Measurements from ENCODE around the gene KHDC4. TPM values are rescaled to one million over a fixed set of nuclear protein-coding genes. Genes with fewer than 3 reads are reported as not detected.
A peak's percentile ranks its signal among the peaks of the same experiment; 100 is the strongest.

Gene KHDC4
- total and polyA plus RNA-seq, 9 of the 15 experiments (the other 6 are each of a cell fraction or from before 2014, with no cell fraction given): 12.1 to 185 (median 65.6) TPM

DNA sequence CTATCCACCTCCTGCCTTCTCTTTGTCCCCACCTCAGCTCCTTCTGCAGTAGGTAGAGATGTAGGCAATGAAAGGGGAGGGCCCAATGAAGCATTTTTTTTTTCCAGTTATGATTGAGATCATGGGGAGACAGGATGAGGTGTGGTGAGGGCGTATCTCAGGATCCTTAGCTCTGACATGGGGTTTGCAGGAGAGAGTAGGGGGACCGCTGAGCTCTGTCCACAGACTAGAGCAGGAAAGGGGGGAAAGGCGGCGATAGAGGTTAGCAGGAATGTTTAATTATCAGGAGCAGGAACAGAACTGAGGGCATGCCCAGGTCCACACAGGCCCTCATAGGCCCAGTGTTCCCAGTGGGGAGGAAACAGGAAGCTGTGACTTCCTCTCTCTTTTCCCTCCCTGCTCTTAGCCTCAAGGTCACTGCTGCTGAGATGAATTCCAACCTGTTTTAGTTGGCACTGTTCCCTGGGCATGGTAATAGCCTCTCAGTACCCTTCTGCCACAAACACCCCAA lies 6.3 kb upstream of the KHDC4 start (continued):
- TF ChIP-seq SRSF7 (optimal IDR thresholded peaks at IDR 0.05; ENCODE audit: low read depth, low read length): no peak
- no peak for TF ChIP-seq NR2C2 (CRISPR knock-in tag; IDR thresholded peaks at IDR 0.05)
- TF ChIP-seq NR2C2 (tag; IDR thresholded peaks at IDR 0.05): peak; percentile 64
- TF ChIP-seq CXXC5 (CRISPR knock-in tag; IDR thresholded peaks at IDR 0.05): peak; percentile 49
- peak; percentile 94 for TF ChIP-seq SPI1 (IDR thresholded peaks at IDR 0.05; ENCODE audit: borderline replicate concordance, low read depth, low read length)
- TF ChIP-seq ZNF766 (CRISPR knock-in tag; conservative IDR thresholded peaks at IDR 0.05): 0 out of 2 replicates have a peak, but pooled peaks have one; percentile 25
- peak; percentile 58; the same call in 1 of the 2 replicates for TF ChIP-seq BACH1 (tag; IDR thresholded peaks at IDR 0.05)
- TF ChIP-seq ZBTB9 (CRISPR knock-in tag; IDR thresholded peaks at IDR 0.05): 0 out of 2 replicates have a peak, but pooled peaks have one; percentile 32
- no peak for TF ChIP-seq ZFPM2 (CRISPR knock-in tag; IDR thresholded peaks at IDR 0.05)
- TF ChIP-seq, protein P1, sequence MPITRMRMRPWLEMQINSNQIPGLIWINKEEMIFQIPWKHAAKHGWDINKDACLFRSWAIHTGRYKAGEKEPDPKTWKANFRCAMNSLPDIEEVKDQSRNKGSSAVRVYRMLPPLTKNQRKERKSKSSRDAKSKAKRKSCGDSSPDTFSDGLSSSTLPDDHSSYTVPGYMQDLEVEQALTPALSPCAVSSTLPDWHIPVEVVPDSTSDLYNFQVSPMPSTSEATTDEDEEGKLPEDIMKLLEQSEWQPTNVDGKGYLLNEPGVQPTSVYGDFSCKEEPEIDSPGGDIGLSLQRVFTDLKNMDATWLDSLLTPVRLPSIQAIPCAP (CRISPR knock-in tag; IDR thresholded peaks at IDR 0.05; ENCODE audit: borderline replicate concordance): no peak
- no peak for TF ChIP-seq NR2C1 (IDR thresholded peaks at IDR 0.05)
- peak; percentile 26; the same call in 1 of the 2 replicates for TF ChIP-seq NR2C1 (tag; IDR thresholded peaks at IDR 0.05)
- peak; percentile 63; the same call in 1 of the 2 replicates for TF ChIP-seq DMBX1 (CRISPR knock-in tag; IDR thresholded peaks at IDR 0.05; ENCODE audit: borderline replicate concordance)
- no peak for TF ChIP-seq TOE1 (IDR thresholded peaks at IDR 0.05; ENCODE audit: borderline replicate concordance)
- TF ChIP-seq TOE1 (CRISPR knock-in tag; IDR thresholded peaks at IDR 0.05; ENCODE audit: borderline replicate concordance, low read depth): no peak
- TF ChIP-seq ELF2 (CRISPR knock-in tag; IDR thresholded peaks at IDR 0.05): no peak
- TF ChIP-seq VEZF1 (CRISPR knock-in tag; IDR thresholded peaks at IDR 0.05): peak; percentile 29; the same call in 1 of the 2 replicates
- TF ChIP-seq KLF6 (CRISPR knock-in tag; IDR thresholded peaks at IDR 0.05; ENCODE audit: borderline replicate concordance): peak; percentile 27; the same call in 1 of the 2 replicates
- TF ChIP-seq ZNF134 (CRISPR knock-in tag; conservative IDR thresholded peaks at IDR 0.05): 0 out of 2 replicates have a peak, but pooled peaks have one; percentile 23
- TF ChIP-seq CREM (IDR thresholded peaks at IDR 0.05; ENCODE audit: low read depth): 0 out of 2 replicates have a peak, but pooled peaks have one; percentile 6
- TF ChIP-seq NFXL1 (CRISPR knock-in tag; IDR thresholded peaks at IDR 0.05): 0 out of 2 replicates have a peak, but pooled peaks have one; percentile 10
- peak; percentile 36; the same call in 1 of the 2 replicates for TF ChIP-seq ELF4 (CRISPR knock-in tag; IDR thresholded peaks at IDR 0.05)
- TF ChIP-seq GABPA (tag; conservative IDR thresholded peaks at IDR 0.05; ENCODE audit: low read depth): peak; percentile 65
- no peak for TF ChIP-seq TEAD1 (CRISPR knock-in tag; IDR thresholded peaks at IDR 0.05)
- TF ChIP-seq, protein P2, sequence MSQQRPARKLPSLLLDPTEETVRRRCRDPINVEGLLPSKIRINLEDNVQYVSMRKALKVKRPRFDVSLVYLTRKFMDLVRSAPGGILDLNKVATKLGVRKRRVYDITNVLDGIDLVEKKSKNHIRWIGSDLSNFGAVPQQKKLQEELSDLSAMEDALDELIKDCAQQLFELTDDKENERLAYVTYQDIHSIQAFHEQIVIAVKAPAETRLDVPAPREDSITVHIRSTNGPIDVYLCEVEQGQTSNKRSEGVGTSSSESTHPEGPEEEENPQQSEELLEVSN (IDR thresholded peaks at IDR 0.05; ENCODE audit: borderline replicate concordance in 1 of 2, extremely low read depth in 1 of 2, insufficient read depth in 1 of 2, insufficient read length in 1 of 2, low read depth in 1 of 2, low read length in 1 of 2, poor library complexity in 1 of 2, severe bottlenecking in 1 of 2): peak; percentile 19 to 52

All from K562 (cell line).